A549 (cell line): ENCODE results near the gene NFATC2. TPM values are rescaled to one million over a fixed set of nuclear protein-coding genes. Genes with fewer than 3 reads are reported as not detected.

Source experiments
- ATAC-seq, 2 experiments: fragments of 200-7000 bp in 1 of 2; fragments of >200 bp in 1 of 2; cut with Nextera tagmentation in 1 of 2; cut with Tn5 transposase in 1 of 2; 3 replicates each; pipeline versions ENCODE4 v1.8.0 to v1.9.1; 2018 to 2020; ENCODE audit warnings: mild to moderate bottlenecking in 1 of 2, moderate library complexity in 1 of 2
- CTCF ChIA-PET: fragments of 300-600 bp; sonication (Branson Sonifier 250); formaldehyde crosslinking; extraction: SDS; loops from one replicate; lab custom pipeline; 2021; ENCODE audit warnings: antibody characterized with exemption, inconsistent platforms; lab: Yijun Ruan, JAX
- POLR2A ChIA-PET: fragments of 350-600 bp; formaldehyde crosslinking; extraction: SDS; loops from one replicate; lab custom pipeline; 2021; ENCODE audit warnings: antibody characterized with exemption, inconsistent platforms; lab: Yijun Ruan, JAX
- DNase-seq, 2 experiments: peaks; one replicate each; pipeline versions ENCODE4 v3.0.0 to v3.0.0-alpha.2; 2011 to 2016; ENCODE audit warnings: low read depth in 1 of 2, low spot score in 1 of 2
- FAIRE-seq: peaks from 2 replicates; lab custom pipeline; 2011; peaks lifted over from hg19 to GRCh38; lab: Jason Lieb, UNC
- H3K27ac ChIP-seq, 2 experiments: fragments of >200 bp; sonication (Bioruptor Twin); formaldehyde crosslinking; 3 replicates each; pipeline ENCODE4 v1.5.1; 2016 to 2017
- H3K4me1 ChIP-seq: fragments of >200 bp; sonication (Bioruptor Twin); formaldehyde crosslinking; 3 replicates; pipeline ENCODE4 v1.6.1; 2016
- H3K4me2 ChIP-seq: fragments of >200 bp; sonication (Bioruptor Twin); formaldehyde crosslinking; 3 replicates; pipeline ENCODE4 v1.6.1; 2016
- H3K4me3 ChIP-seq: fragments of >200 bp; sonication (Bioruptor Twin); formaldehyde crosslinking; 3 replicates; pipeline ENCODE4 v1.5.1; 2016
- H3K9me3 ChIP-seq: fragments of >200 bp; sonication (Bioruptor Twin); formaldehyde crosslinking; 3 replicates; pipeline ENCODE4 v1.6.1; 2016
- BHLHE40 ChIP-seq: IDR thresholded peaks from 2 replicates; pipeline ENCODE4 v1.6.1; 2012; ENCODE audit warnings: low read depth, low read length, inconsistent platforms
- FOSB ChIP-seq: fragments of 250-450 bp; sonication (Bioruptor Pico); IDR thresholded peaks from 2 replicates; pipeline ENCODE4 v1.5.0; 2020; ENCODE audit warnings: mild to moderate bottlenecking, moderate library complexity
- HEYL ChIP-seq: fragments of 250-450 bp; sonication (Bioruptor Pico); IDR thresholded peaks from 2 replicates; pipeline ENCODE4 v1.8.0; 2021; ENCODE audit warnings: mild to moderate bottlenecking, moderate library complexity
- MAFK ChIP-seq: fragments of 450-650 bp; IDR thresholded peaks from 2 replicates; pipeline ENCODE4 v1.6.1; 2014; ENCODE audit not compliant: partially characterized antibody
- RAD21 ChIP-seq, 2 experiments: fragments of >200 bp in 1 of 2; sonication (Bioruptor Twin) in 1 of 2; formaldehyde crosslinking in 1 of 2; IDR thresholded peaks in 1 of 2; conservative IDR thresholded peaks in 1 of 2; 2 replicates in 1 of 2; 3 replicates in 1 of 2; pipeline ENCODE4 v1.6.1; 2012 to 2018; ENCODE audit warnings: inconsistent platforms in 1 of 2
- RFX5 ChIP-seq: fragments of 450-650 bp; IDR thresholded peaks from 2 replicates; pipeline ENCODE4 v1.7.1; 2014; ENCODE audit warnings: antibody characterized with exemption, mild to moderate bottlenecking, moderate library complexity
- SMC3 ChIP-seq: fragments of >200 bp; sonication (Bioruptor Twin); formaldehyde crosslinking; IDR thresholded peaks from 3 replicates; pipeline ENCODE4 v1.6.1; 2018; ENCODE audit warnings: inconsistent platforms
- SREBF2 ChIP-seq: fragments of 450-650 bp; IDR thresholded peaks from 2 replicates; pipeline ENCODE4 v1.6.1; 2014; ENCODE audit warnings: mild to moderate bottlenecking, moderate library complexity
- TP53 ChIP-seq: fragments of 250-450 bp; sonication (Bioruptor Pico); IDR thresholded peaks from 2 replicates; pipeline ENCODE4 v1.5.0; 2021; ENCODE audit warnings: mild to moderate bottlenecking, moderate library complexity
- ZC3H11A ChIP-seq: fragments of 450-650 bp; IDR thresholded peaks from 2 replicates; pipeline ENCODE4 v1.6.1; 2014; ENCODE audit warnings: antibody characterized with exemption, mild to moderate bottlenecking
- ZNF302 ChIP-seq: fragments of 250-450 bp; sonication (Bioruptor Pico); IDR thresholded peaks from 2 replicates; pipeline ENCODE4 v1.9.0; 2021; ENCODE audit warnings: inconsistent platforms, mild to moderate bottlenecking, moderate library complexity
- WGBS: methylation state at CpG from one replicate; pipeline ENCODE4 v1.1.6; 2017; ENCODE audit errors: missing lambda C conversion rate; 5-methylcytosine and 5-hydroxymethylcytosine counted together
- polyA plus RNA-seq, 4 experiments: library from polyadenylated mRNA; depleted of rRNA in 3 of 4; stranded (reverse); fragments of >200 nt; fragmentation: RNase III in 1 of 4; extraction: RNeasy Plus Mini Kit Qiagen cat#74134 plus additional on column Dnase treatment in 1 of 4; gene quantifications; 2 replicates in 3 of 4; 3 replicates in 1 of 4; pipeline ENCODE4 v1.2.3, GENCODE V29; 2011 to 2017
- TF ChIP-seq, protein P1 (sequence below): IDR thresholded peaks from 2 replicates; pipeline ENCODE4 v1.6.1; 2012; ENCODE audit warnings: low read depth, borderline replicate concordance
- TF ChIP-seq, protein P2 (sequence below): IDR thresholded peaks from 2 replicates; pipeline ENCODE4 v1.6.1; 2012
- TF ChIP-seq, protein P3 (sequence below): fragments of >200 bp; sonication (Bioruptor Twin); formaldehyde crosslinking; IDR thresholded peaks from 3 replicates; pipeline ENCODE4 v1.6.1; 2016

NFATC2 gene
- polyA plus RNA-seq, 2 of the 4 experiments (the other 2 are of a cell fraction), result 0.75 to 1.6 TPM

DNA sequence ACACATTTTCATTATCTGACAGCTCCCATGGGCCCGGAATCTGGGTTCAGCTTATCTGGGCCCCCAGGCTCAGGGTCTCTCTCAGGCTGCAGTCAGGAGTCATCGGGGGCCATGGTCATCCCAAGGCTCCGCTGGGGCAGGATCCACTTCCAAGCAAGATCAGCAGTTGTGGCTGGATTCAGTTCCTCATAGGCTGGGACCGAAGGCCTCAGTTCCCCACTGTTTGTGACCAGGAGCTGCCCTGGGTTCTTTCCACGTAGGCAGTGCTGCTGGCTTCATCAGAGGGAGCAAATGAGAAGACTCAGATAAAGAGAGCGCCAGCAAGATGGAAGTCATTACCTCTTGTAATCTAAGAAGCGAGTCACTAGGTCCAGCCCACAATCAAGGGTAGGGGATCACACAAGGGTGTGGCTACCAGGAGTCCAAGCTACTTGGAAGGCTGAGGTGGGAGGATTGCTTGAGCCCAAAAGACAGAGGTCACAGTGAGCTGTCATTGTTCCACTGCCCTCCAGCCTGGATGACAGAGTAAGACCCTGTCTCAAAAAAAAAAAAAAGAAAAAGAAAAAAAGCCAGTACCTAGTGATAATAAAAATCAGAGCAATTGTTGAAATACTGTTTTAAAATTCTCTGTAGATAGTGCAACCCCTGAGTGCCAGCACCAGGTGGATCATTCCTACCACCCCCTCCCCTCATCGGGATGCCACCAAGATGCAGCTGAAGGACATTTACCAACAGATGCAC lies 162.7 kb downstream of the NFATC2 start:
- ChIA-PET CTCF (interaction anchor here (0.7 to 15.4 kb wide), 9 partner anchors 8 to 392 kb away, joined by 3 to 171 read pairs (median 3); no protein-coding TSS in a partner anchor), POLR2A (no interaction called here)
- Histone ChIP-seq H3K9me3 (no peaks in the 10 kb centered on the region), H3K27ac (0 out of 6 replicates have a peak overlapping the region, but pooled peaks of 1 of the 2 experiments have one; percentile 17), H3K4me1 (peaks cover 16% of the 10 kb centered on the region), H3K4me2 (no peak overlapping the region), H3K4me3 (no peak overlapping the region)
- no peak for DNase-seq
- 81% methylated on average over 7 of the region's 8 CpGs for WGBS
- no peak for ATAC-seq
- TF ChIP-seq, protein P1, sequence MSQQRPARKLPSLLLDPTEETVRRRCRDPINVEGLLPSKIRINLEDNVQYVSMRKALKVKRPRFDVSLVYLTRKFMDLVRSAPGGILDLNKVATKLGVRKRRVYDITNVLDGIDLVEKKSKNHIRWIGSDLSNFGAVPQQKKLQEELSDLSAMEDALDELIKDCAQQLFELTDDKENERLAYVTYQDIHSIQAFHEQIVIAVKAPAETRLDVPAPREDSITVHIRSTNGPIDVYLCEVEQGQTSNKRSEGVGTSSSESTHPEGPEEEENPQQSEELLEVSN, result no peak
- TF ChIP-seq, protein P2, sequence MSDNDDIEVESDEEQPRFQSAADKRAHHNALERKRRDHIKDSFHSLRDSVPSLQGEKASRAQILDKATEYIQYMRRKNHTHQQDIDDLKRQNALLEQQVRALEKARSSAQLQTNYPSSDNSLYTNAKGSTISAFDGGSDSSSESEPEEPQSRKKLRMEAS, result no peak
- TF ChIP-seq MAFK (no peak), ZNF302 (no peak), RFX5 (no peak)
- TF ChIP-seq, protein P3, sequence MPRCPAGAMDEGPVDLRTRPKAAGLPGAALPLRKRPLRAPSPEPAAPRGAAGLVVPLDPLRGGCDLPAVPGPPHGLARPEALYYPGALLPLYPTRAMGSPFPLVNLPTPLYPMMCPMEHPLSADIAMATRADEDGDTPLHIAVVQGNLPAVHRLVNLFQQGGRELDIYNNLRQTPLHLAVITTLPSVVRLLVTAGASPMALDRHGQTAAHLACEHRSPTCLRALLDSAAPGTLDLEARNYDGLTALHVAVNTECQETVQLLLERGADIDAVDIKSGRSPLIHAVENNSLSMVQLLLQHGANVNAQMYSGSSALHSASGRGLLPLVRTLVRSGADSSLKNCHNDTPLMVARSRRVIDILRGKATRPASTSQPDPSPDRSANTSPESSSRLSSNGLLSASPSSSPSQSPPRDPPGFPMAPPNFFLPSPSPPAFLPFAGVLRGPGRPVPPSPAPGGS, result no peak
- TF ChIP-seq, all 56 proteins: peak for 0
- FAIRE-seq, result no peak

DNA sequence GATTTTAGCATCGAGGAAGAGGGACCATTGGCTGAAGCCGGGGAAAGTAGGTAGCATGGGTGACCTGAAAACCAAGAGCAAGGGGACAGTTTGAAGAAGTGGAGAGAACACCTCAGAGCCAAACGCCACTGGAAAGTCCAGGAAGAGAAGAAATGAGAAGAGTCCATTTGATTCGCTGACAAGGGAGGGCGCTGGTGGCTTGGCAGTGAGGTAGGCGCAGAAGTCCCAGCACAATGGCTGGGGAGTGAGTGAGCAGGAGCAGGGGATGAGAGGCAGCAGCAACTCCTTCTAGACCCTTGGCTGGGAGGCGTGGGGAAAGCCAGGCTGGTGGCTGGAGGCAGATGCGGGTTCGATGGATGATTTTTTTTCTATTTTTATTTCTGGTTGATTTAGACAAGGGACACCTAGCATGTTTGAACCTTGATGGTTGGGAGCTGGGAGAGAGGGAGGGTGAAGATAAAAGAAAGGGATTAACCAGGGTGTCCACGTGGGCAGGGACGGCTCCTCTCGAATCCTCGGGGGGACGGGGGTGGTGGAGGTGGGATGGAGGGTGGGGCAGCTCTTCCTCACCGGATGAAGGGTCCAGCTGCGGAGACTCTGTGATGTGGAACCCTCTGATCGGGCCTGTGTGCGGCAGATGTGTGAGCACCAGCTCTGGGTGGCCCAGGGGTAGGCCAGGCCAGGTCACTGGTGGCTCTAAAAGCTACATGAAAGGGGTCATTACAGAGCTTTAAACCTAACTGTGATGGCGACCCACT lies 164.2 kb downstream of the NFATC2 start:
- peak in 1 of 2 experiments; percentile 48; a peak in 2 of 6 replicates for ATAC-seq
- POLR2A ChIA-PET, result no interaction called here
- WGBS, result 88% methylated on average over 19 of the region's 19 CpGs

DNA sequence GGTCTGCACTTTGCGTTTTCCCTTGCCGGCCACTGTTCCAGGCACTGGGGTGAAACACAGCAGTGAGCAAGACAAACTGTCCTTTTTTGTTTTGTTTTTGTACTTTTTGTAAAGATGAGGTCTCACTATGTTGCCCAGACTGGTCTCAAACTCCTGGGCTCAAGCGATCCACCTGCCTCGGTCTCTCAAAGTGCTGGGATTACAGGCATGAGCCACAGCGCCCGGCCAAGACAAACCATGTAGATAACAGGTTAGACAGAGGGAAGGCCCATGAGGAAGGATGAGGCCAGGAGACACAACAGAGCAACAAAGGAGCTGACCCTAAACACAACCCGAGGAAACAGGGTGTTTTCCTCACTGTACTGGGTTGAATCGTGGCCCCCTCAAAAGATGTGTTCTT lies 165.4 kb downstream of the NFATC2 start:
- ATAC-seq (no peak), FAIRE-seq (no peak), DNase-seq (no peak)
- H3K9me3 ChIP-seq, result no peaks in the 10 kb centered on the region
- H3K4me2 ChIP-seq, result no peak overlapping the region
- ChIA-PET CTCF (interaction anchor here (0.9 to 15.4 kb wide), 2 partner anchors 219 to 243 kb away, joined by 3 to 171 read pairs; no protein-coding TSS in a partner anchor), POLR2A (no interaction called here)
- H3K27ac ChIP-seq, result peak overlapping the region in 1 of 2 experiments; percentile 0; a peak in 1 of 6 replicates
- 71% methylated on average over 8 of the region's 8 CpGs for WGBS
- 0 out of 3 replicates have a peak, but pooled peaks cover 5% of the 10 kb centered on the region for H3K4me1 ChIP-seq
- no peak for TF ChIP-seq TP53
- TF ChIP-seq, protein P1, result no peak
- no peak for TF ChIP-seq SMC3
- no peak for TF ChIP-seq SREBF2
- TF ChIP-seq FOSB (CRISPR knock-in tag), result no peak
- TF ChIP-seq ZC3H11A, result no peak
- TF ChIP-seq, all 56 proteins: peak for 0
- no peak overlapping the region for H3K4me3 ChIP-seq

More for the DNA sequence above, 164.2 kb downstream of the NFATC2 start:
- Histone ChIP-seq H3K4me2 (no peak overlapping the region), H3K27ac (no peak overlapping the region), H3K9me3 (no peaks in the 10 kb centered on the region), H3K4me3 (no peak overlapping the region), H3K4me1 (peaks cover 7% of the 10 kb centered on the region)
- FAIRE-seq (no peak), DNase-seq (peak in 1 of 2 experiments; percentile 43)
- TF ChIP-seq HEYL (CRISPR knock-in tag), result no peak
- TF ChIP-seq BHLHE40, result no peak
- TF ChIP-seq RAD21 (conservative IDR thresholded peaks at IDR 0.05 in 1 of 2, IDR thresholded peaks at IDR 0.05 in 1 of 2), result peak; percentile 51 to 67
- CTCF ChIA-PET, result interaction anchor here (0.5 to 15.4 kb wide), 10 partner anchors 9 to 391 kb away, joined by 3 to 171 read pairs (median 3); no protein-coding TSS in a partner anchor
